ENCODE data around the gene OGG1.

OGG1 gene

GRCh38 chr3:9792405-9793160, 42.8 kb downstream of the OGG1 start, which contains the start of the genes ARPC4 and TADA3 (continued):
- TF ChIP-seq ZNF26 (tag by site-specific recombination; IDR thresholded peaks at IDR 0.05), result no peak
- TF ChIP-seq ZNF76 (tag by site-specific recombination; IDR thresholded peaks at IDR 0.05; ENCODE audit: borderline replicate concordance, low read depth), result peak; percentile 32; the same call in 1 of the 2 replicates
- TF ChIP-seq SCRT2 (tag by site-specific recombination; IDR thresholded peaks at IDR 0.05), result no peak
- TF ChIP-seq KLF17 (tag by site-specific recombination; IDR thresholded peaks at IDR 0.05), result 0 out of 2 replicates have a peak, but pooled peaks have one; percentile 58
- TF ChIP-seq ZNF629 (tag by site-specific recombination; IDR thresholded peaks at IDR 0.05), result peak; percentile 63
- peak; percentile 31; the same call in 1 of the 2 replicates for TF ChIP-seq ZNF341 (tag by site-specific recombination; IDR thresholded peaks at IDR 0.05; ENCODE audit: low read depth)
- 0 out of 2 replicates have a peak, but pooled peaks have one; percentile 16 for TF ChIP-seq ZNF600 (tag by site-specific recombination; IDR thresholded peaks at IDR 0.05)
- peak; percentile 59; the same call in 1 of the 2 replicates for TF ChIP-seq ZNF639 (tag by site-specific recombination; IDR thresholded peaks at IDR 0.05)
- TF ChIP-seq ZNF529 (tag by site-specific recombination; IDR thresholded peaks at IDR 0.05; ENCODE audit: insufficient replicate concordance), result no peak
- TF ChIP-seq ZIC2 (tag by site-specific recombination; IDR thresholded peaks at IDR 0.05), result peak; percentile 76
- TF ChIP-seq PRDM2 (tag by site-specific recombination; IDR thresholded peaks at IDR 0.05; ENCODE audit: borderline replicate concordance), result no peak
- TF ChIP-seq ZNF214 (tag by site-specific recombination; IDR thresholded peaks at IDR 0.05; ENCODE audit: borderline replicate concordance), result no peak
- peak; percentile 80 for TF ChIP-seq SP7 (tag by site-specific recombination; IDR thresholded peaks at IDR 0.05)
- TF ChIP-seq ZBTB7A (tag by site-specific recombination; IDR thresholded peaks at IDR 0.05; ENCODE audit: low read depth), result peak; percentile 81; the same call in 1 of the 2 replicates
- peak; percentile 88 for TF ChIP-seq ZBTB10 (tag by site-specific recombination; IDR thresholded peaks at IDR 0.05)
- TF ChIP-seq ZNF16 (tag by site-specific recombination; IDR thresholded peaks at IDR 0.05; ENCODE audit: low read depth), result no peak
- TF ChIP-seq KLF7 (tag by site-specific recombination; IDR thresholded peaks at IDR 0.05; ENCODE audit: borderline replicate concordance), result peak; percentile 33; the same call in 1 of the 2 replicates
- TF ChIP-seq PATZ1 (tag by site-specific recombination; IDR thresholded peaks at IDR 0.05), result peak; percentile 97
- TF ChIP-seq ATF2 (tag by site-specific recombination; IDR thresholded peaks at IDR 0.05; ENCODE audit: low read depth), result no peak
- TF ChIP-seq GLIS1 (tag by site-specific recombination; IDR thresholded peaks at IDR 0.05), result peak; percentile 63
- peak; percentile 89 for TF ChIP-seq KLF8 (tag by site-specific recombination; IDR thresholded peaks at IDR 0.05)
- TF ChIP-seq ZNF324 (tag by site-specific recombination; IDR thresholded peaks at IDR 0.05), result peak; percentile 74

All from HEK293 (cell line).